Measurements from ENCODE around the gene QRICH2.

DNA sequence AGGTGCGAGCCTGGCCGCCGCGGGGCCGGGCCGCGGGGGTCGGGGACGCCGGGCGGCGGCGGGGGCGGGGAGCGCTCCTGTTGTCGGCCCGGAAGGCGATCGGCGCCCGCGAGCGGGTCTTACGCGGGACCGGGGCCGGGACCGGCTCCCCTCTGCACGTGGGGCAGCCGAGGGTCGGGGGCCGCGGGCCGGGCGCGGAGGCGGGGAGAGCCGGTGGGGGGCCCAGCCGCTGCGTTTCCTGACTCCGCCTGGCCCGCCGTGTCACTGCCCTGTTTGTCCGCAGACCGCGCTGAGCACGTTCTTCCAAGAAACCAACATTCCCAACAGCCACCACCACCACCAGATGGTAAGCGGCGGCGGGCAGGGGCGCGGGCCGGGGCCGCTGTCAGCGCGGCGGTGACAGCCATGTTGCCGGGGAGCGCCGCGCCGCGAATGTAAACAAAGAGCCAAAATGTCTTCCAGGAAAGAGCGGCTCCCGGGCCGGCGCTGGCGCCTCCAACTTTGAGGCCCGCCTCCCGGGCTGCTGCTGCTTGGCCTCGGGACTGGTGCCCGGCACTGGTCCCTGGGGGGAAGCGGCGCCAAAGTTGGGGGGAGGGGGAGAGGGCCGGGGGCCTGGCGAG lies 42.3 kb downstream of the QRICH2 start:
- TF ChIP-seq CTCF (IDR thresholded peaks at IDR 0.05; ENCODE audit: borderline replicate concordance, extremely low read depth, low read length, poor library complexity, severe bottlenecking): no peak
- no peak for TF ChIP-seq EZH2 (IDR thresholded peaks at IDR 0.05; ENCODE audit: borderline replicate concordance, low read depth, low read length, severe bottlenecking)
